ENCODE measurements around the gene MT1A. TPM values are rescaled to one million over a fixed set of nuclear protein-coding genes. Genes with fewer than 3 reads are reported as not detected.

The MT1A gene
- total RNA-seq, 4 donors from 2014 or later = 3.7 to 23.3 (median 11.2) TPM

GRCh38 chr16:56607675-56608042 lies 30.8 kb upstream of the MT1A start:
- intact Hi-C loops (cut with DNase I; ENCODE audit: low total_unique reads) = loop anchor here (10.0 kb wide), 2 partner anchors 77 to 93 kb away; partner anchors contain the start of gene MT1X
- WGBS, 2 donors = 22 to 35% methylated on average over 2 of the region's 2 CpGs
- no peak overlapping the region for H3K4me3 ChIP-seq (ENCODE audit: low read depth, poor library complexity, severe bottlenecking)
- no peak for DNase-seq (ENCODE audit: low spot score in 2 of 2)
- no peak for TF ChIP-seq CTCF (IDR thresholded peaks at IDR 0.05)
- TF ChIP-seq POLR2A (IDR thresholded peaks at IDR 0.05) = no peak

- peak in 1 of 2 donors; percentile 36 for TF ChIP-seq POLR2A (IDR thresholded peaks at IDR 0.05)
- TF ChIP-seq CTCF (IDR thresholded peaks at IDR 0.05) = peak in 1 of 3 donors; percentile 22
- 2 to 4% methylated on average over 28 to 32 of the region's 62 CpGs for WGBS, 2 donors
- peak; percentile 94 to 99 for DNase-seq (ENCODE audit: low spot score in 2 of 2)
- peak within 1 kb of the TSS; percentile 67 for H3K4me3 ChIP-seq (ENCODE audit: low read depth, poor library complexity, severe bottlenecking)
- intact Hi-C loops (cut with DNase I; ENCODE audit: low total_unique reads) = loop anchor here (10.0 kb wide), 2 partner anchors 77 to 93 kb away; partner anchors contain the start of gene MT1X
Observed at GRCh38 chr16:56608043-56608875, 30.2 kb upstream of the MT1A start, which contains the start of gene MT2A. Gene MT2A, plus strand, starts transcription at chr16:56608584. Its CDS starts 72 bp downstream, at chr16:56608656.

- TF ChIP-seq CTCF (IDR thresholded peaks at IDR 0.05) = no peak
- TF ChIP-seq POLR2A (IDR thresholded peaks at IDR 0.05) = no peak
- intact Hi-C loops (cut with DNase I; ENCODE audit: low total_unique reads) = loop anchor here (10.0 kb wide), 2 partner anchors 76 to 94 kb away; partner anchors contain the start of gene MT1X
- 0% methylated on average over 20 to 21 of the region's 21 CpGs for WGBS, 2 donors
- DNase-seq (ENCODE audit: low spot score in 2 of 2) = no peak
- peak overlapping the region; percentile 67 for H3K4me3 ChIP-seq (ENCODE audit: low read depth, poor library complexity, severe bottlenecking)
Observed at GRCh38 chr16:56608876-56609462, 29.5 kb upstream of the MT1A start.

GRCh38 chr16:56609463-56609921 lies 29.0 kb upstream of the MT1A start:
- DNase-seq (ENCODE audit: low spot score in 2 of 2) = peak in 1 of 2 donors; percentile 79
- WGBS, 2 donors = 0 to 1% methylated on average over 6 of the region's 6 CpGs
- intact Hi-C loops (cut with DNase I; ENCODE audit: low total_unique reads) = loop anchor here (10.0 kb wide), 2 partner anchors 75 to 95 kb away; partner anchors contain the start of gene MT1X

More at GRCh38 chr16:56609463-56609921, 29.0 kb upstream of the MT1A start:
- TF ChIP-seq CTCF (IDR thresholded peaks at IDR 0.05) (no peak), POLR2A (IDR thresholded peaks at IDR 0.05) (no peak)
- H3K4me3 ChIP-seq (ENCODE audit: low read depth, poor library complexity, severe bottlenecking) = peak overlapping the region; percentile 67
